HPDE6-E6E7 (cell line): ENCODE measurements around the gene RSPRY1.
"Not testable (repeated sequence)": the region's sequence is repeated elsewhere in the genome, so short reads cannot be mapped to it uniquely, and the experiment has no call there.

Source experiments
- DNase-seq: peaks from one replicate; pipeline ENCODE4 v3.0.0; 2011; ENCODE audit warnings: missing footprints; ENCODE audit errors: extremely low spot score

RSPRY1 gene

GRCh38 chr16:57186872-57187854, 1.0 kb downstream of the RSPRY1 start:
- no peak for DNase-seq

GRCh38 chr16:57187902-57188710, 2.0 kb downstream of the RSPRY1 start:
- not testable (repeated sequence) for DNase-seq

GRCh38 chr16:57188711-57189002, 2.5 kb downstream of the RSPRY1 start:
- DNase-seq: no peak

GRCh38 chr16:57189527-57189926, 3.4 kb downstream of the RSPRY1 start:
- DNase-seq: not testable (repeated sequence)

GRCh38 chr16:57190136-57190535, 4.0 kb downstream of the RSPRY1 start:
- DNase-seq: no peak

DNA sequence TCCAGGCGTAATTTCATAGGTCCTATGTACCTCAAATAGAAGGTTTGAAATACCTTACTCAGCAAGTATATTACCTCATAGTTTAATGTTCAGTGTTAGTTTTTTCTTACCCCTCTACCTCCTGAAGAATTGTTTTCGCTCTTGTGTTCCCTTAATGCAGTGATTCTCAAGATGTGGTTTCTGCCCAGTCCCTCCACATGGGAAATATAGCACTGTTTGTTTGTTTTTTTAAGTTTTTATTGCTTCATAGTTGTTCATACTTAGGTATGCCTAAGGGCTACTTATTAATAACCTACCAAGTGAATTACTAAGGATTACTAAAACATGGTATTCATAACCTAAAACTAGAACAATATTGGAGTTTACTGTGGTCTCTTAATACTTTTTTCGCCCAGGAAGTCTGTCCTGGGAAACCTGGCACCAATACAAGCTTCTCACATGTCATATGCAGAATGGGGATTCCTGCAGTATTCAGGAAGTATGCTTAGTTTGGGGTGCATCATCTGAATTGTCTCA, 5.0 kb downstream of the RSPRY1 start:
- DNase-seq: peak; percentile 29

DNA sequence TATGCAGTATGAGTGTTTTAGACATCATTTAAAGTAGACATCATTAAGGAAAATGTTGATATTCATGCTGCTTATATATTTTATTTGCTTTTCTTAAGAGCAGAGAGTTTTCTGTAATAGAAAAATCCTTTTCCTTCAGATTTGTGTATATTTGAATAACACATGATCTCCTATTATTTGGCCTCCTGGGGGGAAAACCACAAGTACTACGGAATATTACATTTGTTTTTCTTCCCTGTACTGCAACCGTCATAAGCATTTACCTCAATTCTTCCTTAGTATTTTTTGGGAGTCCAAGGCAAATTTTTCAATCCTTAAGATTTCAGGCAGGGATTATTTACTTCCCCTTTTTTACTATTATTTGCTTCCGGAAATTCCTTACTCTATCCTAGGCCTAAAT, 6.0 kb downstream of the RSPRY1 start:
- no peak for DNase-seq

DNA sequence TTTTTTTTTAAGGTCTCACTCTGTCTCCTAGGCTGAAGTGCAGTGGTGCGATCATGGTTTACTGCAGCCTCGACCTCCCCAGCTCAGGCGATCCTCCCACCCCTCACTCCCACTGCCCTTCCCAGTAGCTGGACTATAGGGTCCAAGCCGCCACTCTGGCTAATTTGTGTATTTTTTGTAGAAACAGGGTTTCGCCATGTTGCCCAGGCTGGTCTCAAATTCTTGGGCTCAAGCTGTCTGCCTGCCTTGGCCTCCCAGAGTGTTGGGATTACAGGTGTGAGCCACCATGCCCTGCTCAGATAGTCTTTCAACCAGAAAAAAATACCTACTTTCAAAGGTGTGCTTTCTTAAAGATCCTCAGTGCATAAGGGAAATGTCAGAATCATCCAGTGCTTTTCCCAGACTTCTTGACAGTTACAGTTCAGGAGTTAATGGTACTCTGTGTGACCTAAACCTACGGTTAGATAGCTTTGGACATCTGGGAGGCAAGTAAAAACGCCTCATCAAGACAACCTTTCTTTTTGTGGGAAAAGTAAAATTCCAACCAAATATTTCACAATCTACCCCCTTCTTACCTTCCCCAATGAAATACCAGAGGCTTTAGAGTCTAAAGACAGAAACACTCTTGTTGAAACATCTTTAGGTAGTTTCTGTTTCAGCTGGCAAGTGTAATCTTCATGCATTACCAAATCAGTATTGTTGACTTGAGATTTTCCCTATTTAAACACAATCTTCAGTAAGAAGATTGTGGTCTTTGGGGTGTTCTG, 6.8 kb downstream of the RSPRY1 start:
- DNase-seq: no peak

GRCh38 chr16:57194512-57194911, 8.4 kb downstream of the RSPRY1 start:
- DNase-seq: peak; percentile 88

DNA sequence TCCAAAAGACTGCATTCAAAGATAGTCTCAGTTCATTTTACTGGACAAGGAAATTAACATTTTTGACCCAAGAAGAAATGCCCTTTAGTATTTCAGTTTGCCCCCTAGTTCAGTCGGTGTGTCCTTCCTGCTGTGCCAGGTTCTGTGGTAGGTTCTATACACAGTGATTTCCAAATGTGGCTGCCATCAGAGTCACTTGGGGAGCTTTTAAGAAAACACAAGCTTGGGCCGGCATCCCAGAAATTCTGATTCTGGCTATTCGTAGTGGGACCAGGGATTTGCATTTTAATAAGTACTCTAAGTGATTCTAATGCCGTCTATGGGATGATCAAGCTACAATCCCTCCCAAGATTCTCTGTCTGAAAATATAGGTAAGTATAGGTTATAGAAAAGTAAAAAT, 10.2 kb downstream of the RSPRY1 start:
- DNase-seq: no peak

GRCh38 chr16:57196753-57197152, 10.6 kb downstream of the RSPRY1 start:
- no peak for DNase-seq

DNA sequence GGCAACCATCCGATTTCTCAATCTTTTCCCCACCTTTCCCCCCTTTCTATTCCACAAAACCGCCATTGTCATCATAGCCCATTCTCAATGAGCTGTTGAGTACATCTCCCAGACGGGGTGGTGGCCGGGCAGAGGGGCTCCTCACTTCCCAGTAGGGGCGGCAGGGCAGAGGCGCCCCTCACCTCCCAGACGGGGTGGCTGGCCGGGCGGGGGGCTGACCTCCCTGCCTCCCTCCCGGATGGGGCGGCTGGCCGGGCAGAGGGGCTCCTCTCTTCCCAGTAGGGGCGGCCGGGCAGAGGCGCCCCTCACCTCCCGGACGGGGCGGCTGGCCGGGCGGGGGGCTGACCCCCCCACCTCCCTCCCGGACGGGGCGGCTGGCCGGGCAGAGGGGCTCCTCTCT, 14.2 kb downstream of the RSPRY1 start:
- not testable (repeated sequence) for DNase-seq

DNA sequence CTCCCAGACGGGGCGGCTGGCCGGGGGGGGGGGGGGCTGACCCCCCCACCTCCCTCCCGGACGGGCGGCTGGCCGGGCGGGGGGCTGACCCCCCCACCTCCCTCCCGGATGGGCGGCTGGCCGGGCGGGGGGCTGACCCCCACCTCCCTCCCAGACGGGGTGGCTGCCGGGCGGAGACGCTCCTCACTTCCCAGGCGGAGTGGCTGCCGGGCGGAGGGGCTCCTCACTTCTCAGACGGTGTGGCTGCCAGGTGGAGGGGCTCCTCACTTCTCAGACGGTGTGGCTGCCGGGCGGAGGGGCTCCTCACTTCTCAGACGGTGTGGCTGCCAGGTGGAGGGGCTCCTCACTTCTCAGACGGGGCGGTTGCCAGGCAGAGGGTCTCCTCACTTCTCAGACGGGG, 14.8 kb downstream of the RSPRY1 start:
- not testable (repeated sequence) for DNase-seq

- no peak for DNase-seq
These were observed 16.2 kb downstream of the RSPRY1 start for GRCh38 chr16:57202095-57202886.

GRCh38 chr16:57203451-57203850, 17.3 kb downstream of the RSPRY1 start:
- DNase-seq: no peak

GRCh38 chr16:57204675-57205074, 18.5 kb downstream of the RSPRY1 start:
- DNase-seq: no peak

- no peak for DNase-seq
These were observed 22.8 kb downstream of the RSPRY1 start for GRCh38 chr16:57208926-57209325.

DNA sequence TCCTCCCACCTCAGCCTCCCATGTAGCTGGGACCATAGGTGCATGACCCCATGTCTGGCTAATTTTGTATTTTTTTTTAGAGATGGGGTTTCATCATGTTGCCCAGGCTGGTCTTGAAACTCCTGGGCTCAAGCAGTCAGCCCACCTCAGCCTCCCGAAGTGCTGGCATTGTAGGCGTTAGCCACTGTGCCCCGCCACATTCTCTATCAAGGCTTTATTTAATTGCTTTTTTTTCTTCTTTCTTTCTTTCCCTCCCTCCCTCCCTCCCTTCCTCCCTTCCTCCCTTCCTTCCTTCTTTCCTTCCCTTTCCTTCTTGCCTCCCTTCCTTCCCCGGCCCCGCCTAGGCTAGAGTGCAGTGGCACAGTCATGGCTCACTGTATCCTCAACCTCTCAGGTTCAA, 23.7 kb downstream of the RSPRY1 start:
- no peak for DNase-seq

DNA sequence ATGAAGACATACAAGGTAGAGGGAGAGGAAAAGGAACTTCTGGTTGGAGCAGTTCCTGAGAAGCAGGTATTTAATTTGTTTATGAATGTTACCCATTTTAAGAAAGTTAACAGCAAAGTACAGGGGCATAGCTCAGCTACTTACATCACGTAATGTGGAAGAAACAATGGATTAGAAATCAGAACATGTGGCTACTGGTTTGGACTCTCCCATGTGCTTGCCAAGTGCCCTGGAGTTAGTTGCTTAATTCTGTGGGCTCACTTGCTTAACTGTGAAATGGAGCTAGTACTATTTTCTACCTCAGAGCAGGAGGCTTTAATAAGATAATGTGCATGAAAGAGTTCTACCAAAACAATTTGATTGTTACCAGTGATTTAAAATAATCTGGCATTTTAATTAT, 27.3 kb downstream of the RSPRY1 start:
- peak; percentile 50 for DNase-seq

GRCh38 chr16:57216968-57217367, 30.8 kb downstream of the RSPRY1 start:
- no peak for DNase-seq

DNA sequence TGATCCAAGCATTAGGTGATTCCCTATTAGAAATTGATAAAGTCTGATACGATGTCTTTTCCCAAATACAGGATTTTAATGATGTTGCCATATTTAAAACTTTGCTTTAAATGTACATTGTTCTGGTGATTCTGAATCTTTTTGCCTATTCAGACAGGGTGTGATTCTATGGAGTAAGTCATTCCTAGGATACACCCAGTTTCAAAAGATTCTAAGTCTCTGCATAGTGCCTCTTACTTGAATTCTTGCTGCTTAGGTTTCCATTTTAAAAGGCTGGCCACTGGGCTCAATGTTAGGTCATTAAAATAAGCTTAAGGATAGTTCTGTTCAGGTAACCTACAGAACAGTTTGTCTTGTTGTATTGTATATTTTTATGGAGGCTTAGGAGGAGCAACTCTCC, 36.9 kb downstream of the RSPRY1 start:
- DNase-seq: no peak
